SHP77 (cell line): Measurements from ENCODE around the gene FRG2B.
A peak's percentile ranks its signal among the peaks of the same experiment; 100 is the strongest.
"Not testable (repeated sequence)": the region's sequence is repeated elsewhere in the genome, so short reads cannot be mapped to it uniquely, and the experiment has no call there.

ENCODE experiments used
- DNase-seq, 2 experiments: peaks; one replicate each; lab custom pipeline; 2025; lab: John Stamatoyannopoulos, UW

Gene FRG2B

GRCh38 chr10:133626695-133627094 is at the start of gene FRG2B:
TSS of gene FRG2B (minus strand) at chr10:133626795. CDS start at chr10:133626742, 53 bp downstream.
- DNase-seq, result not testable (repeated sequence)

GRCh38 chr10:133667446-133667845 is 40.9 kb upstream of the FRG2B start:
- DNase-seq, result not testable (repeated sequence)

- not testable (repeated sequence) for DNase-seq
Measured at GRCh38 chr10:133663544-133664160, 37.1 kb upstream of the FRG2B start.

GRCh38 chr10:133661122-133661521 is 34.5 kb upstream of the FRG2B start:
- not testable (repeated sequence) for DNase-seq

GRCh38 chr10:133660516-133660915 is 33.9 kb upstream of the FRG2B start:
- DNase-seq, result not testable (repeated sequence)

DNA sequence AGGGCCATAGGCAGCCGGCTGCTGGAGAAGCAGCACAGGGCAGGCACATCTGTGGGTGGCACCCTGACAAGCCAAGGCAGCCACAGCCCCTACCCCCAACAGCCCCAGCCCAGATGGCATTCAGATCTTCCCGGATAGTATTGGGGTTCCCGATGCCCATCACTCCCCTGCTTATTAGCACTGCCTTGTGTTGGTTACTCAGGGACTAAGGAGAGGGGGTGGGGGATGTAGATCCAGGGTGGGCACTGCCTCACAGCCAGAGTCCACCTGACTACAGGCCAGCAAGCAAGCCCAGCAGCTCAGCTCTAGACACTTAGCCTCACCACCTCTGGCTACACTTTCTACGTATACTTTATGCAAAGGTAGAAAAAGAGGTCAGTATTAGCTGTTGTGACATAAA is 30.7 kb upstream of the FRG2B start:
- not testable (repeated sequence) for DNase-seq

- DNase-seq, result not testable (repeated sequence)
Measured at GRCh38 chr10:133648872-133649455, 22.4 kb upstream of the FRG2B start.

GRCh38 chr10:133647075-133647748 is 20.6 kb upstream of the FRG2B start:
- DNase-seq, result not testable (repeated sequence)

- not testable (repeated sequence) for DNase-seq
Measured at GRCh38 chr10:133637846-133638235, 11.2 kb upstream of the FRG2B start.

DNA sequence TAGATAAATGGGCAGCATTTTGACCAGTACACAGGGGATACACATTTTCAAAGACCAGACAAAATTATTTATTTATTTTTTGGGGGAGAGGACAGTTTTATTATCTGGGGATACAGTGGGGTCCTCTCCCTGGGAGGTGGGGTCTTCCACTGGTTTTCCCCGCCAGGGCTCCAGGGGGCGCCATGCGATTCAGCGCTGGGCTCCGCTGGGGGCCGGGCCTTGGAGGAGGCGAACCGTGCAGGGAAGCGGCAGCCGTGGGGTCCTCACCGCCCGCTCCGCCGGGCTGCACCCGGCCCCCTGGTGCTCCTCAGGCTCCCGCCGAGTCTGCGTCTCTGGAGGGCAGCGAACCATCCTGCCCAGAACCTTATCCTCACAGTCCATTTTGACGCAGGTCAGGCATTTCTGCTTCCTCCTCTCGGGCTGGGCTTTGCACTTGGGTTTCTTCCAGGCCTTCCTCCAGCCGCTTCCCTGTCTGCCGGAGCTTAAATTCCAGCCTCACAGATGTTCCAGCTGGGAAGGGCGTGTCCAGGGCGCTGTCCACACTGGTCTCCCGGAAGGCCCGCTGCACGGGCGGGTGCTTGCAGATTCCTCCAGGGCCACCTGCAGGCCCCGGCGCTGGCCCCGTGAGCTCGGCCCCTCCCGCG is 10.7 kb upstream of the FRG2B start:
- not testable (repeated sequence) for DNase-seq

DNA sequence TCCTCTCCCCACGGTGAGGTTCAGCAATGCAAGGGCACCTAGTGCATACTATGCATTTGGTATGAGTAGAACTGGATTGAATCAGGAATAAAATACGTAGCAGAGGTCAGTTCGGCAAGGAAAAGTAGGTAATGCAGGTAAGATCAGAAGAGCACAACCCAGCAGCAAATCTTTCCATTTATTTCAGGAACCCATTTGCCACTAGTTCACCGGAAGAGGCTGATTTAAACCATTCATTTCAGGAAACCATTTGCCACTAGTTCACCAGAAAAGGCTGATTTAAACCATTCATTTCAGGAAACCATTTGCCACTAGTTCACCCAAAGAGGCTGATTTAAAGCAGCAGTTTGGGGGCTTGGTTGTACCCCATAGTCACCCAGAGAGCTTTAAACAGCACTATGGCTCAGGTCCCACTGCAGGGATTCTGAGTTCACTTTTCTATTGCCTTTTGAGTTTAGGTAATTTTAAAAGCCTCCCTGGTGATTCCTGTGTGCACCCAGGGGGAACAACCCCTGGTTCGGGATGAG is 4.2 kb upstream of the FRG2B start:
- DNase-seq, result not testable (repeated sequence)

- not testable (repeated sequence) for DNase-seq
Measured at GRCh38 chr10:133622544-133622943, 4.1 kb downstream of the FRG2B start.

- DNase-seq, result no peak
Measured at GRCh38 chr10:133618851-133619250, 7.7 kb downstream of the FRG2B start.

DNA sequence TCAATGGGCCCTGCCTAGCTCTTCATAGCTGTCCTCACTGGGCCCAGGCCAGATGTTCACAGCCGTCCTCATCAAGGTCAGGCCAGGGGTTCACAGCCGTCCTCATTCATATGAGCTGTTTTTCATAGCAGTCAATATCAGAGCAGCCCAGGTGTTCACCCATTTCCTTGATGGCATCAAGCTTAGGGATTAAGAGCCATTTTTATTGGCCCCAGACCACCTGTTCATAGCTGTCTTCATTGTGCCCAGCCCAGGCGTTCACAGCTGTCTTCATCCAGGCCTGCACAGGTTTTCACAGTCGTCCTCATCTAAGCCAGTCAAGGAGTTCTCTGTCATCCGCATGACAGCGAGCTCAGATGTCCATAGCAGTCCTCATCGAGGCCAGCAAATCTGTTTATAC is 9.4 kb downstream of the FRG2B start:
- DNase-seq, result no peak

DNA sequence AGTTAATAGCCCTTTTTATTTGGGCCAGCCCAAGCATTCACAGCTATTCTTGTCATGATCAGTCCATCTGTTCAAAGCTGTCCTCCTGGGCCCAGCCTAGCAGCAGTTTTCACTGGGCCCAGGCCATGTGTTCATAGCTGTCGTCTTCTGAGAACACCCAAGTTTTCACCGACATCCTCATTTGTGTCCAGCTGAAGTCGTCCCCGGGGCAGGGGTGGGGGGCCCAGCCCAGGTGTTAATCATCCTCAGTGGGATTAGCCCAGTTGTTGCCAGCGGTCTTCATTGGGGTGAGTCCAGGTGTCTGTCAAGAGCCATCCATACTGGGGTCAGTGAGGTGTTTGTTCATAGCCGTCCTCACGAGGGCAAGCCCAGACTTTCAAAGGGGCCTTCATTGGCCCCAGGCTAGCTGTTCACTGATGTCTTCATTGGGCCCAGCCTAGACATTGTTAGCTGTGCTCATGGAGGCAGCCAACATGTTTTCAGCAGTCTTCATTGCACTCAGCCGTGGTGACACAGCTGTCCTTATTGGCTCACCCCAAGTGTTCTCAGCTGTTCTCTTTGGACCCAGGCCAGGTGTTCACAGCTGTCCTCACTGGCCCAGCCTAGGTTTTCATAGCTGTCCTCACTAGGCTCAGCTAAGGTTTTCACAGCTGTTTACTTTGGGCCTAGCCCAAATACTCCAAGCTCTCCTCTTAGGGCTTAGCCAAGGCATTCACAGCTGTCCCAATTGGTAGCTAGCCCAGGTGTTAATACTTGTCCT is 10.0 kb downstream of the FRG2B start:
- DNase-seq, result peak; percentile 40 to 44

DNA sequence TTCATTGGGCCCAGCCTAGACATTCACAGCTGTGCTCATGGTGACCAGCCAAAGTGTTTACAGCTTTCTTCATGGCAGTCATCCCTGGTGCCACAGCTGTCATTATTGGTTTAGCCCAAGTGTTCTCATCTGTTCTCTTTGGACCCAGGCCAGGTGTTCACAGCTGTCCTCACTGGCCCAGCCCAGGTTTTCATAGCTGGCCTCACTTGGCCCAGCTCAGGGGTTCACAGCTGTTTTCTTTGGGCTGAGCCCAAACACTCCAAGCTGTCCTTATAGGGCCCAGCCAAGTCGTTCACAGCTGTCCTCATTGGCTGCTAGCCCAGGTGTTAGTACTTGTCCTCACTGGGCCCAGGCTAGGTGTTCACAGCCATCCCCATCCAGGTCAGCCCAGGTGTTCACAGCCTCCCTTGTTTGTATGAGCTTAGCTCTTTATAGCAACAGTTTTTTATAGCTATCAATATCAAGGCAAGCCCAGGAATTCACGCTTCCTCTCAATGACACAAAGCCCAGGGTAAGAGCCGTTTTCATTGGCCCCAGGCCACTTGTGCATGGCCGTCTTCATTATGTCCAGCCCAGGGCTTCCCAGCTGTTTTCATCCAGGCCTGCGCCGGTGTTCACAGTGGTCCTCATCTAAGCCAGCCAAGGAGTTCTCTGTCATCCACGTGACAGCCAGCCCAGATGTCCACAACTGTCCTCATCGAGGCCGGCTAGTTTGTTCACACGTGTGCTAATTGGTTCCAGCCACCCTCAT is 11.6 kb downstream of the FRG2B start:
- peak; percentile 55 to 60 for DNase-seq

GRCh38 chr10:133613699-133614098 is 12.9 kb downstream of the FRG2B start:
- DNase-seq, result no peak

- DNase-seq, result no peak
Measured at GRCh38 chr10:133611079-133611478, 15.5 kb downstream of the FRG2B start.

- DNase-seq, result peak; percentile 51 to 59
Measured at GRCh38 chr10:133608855-133609254, 17.7 kb downstream of the FRG2B start.

GRCh38 chr10:133603434-133603833 is 23.2 kb downstream of the FRG2B start:
- DNase-seq, result not testable (repeated sequence)

DNA sequence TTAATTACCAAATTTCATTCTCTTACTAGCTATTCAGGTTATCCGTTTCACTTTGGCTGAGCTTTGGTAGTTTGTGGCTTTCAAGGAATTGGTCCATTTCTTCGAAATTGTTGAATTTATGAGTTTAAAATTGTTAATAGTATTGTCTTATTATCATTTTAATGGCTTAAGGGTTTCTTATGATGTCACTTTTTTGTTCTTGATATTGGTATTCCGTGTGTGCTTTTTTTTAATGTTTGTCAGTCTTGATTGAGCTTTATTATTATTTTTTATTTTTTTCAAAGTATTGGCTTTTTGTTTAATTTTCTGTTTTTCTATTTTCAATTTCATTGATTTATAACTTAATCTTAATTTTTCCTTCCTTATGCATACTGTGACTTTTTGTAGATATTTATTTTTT is 25.9 kb downstream of the FRG2B start:
- no peak for DNase-seq
